Stimulated activated CD4-positive, alpha-beta T cell treated with anti-CD3 and anti-CD28 coated beads, TNF-alpha, amount 100 ng/mL, for 24 hours (primary cell): ENCODE results near the gene GRIP2.

ENCODE experiments used
- DNase-seq, 3 experiments: peaks; one replicate each; pipeline ENCODE4 v3.0.0-alpha.2; 2020; ENCODE audit warnings: low read depth in 3 of 3

Gene GRIP2

GRCh38 chr3:14506626-14507304 is 33.4 kb downstream of the GRIP2 start:
- DNase-seq: no peak

- no peak for DNase-seq
These were observed 34.2 kb downstream of the GRIP2 start for GRCh38 chr3:14505803-14506500.

GRCh38 chr3:14505001-14505802 is 34.9 kb downstream of the GRIP2 start:
- DNase-seq: no peak

GRCh38 chr3:14503706-14504065 is 36.5 kb downstream of the GRIP2 start:
- DNase-seq: no peak

GRCh38 chr3:14503033-14503705 is 37.0 kb downstream of the GRIP2 start:
- DNase-seq: no peak

- DNase-seq: no peak
These were observed 37.7 kb downstream of the GRIP2 start for GRCh38 chr3:14502472-14502871.

GRCh38 chr3:14497321-14497720 is 42.8 kb downstream of the GRIP2 start:
- no peak for DNase-seq

GRCh38 chr3:14496351-14496750 is 43.8 kb downstream of the GRIP2 start:
- DNase-seq: no peak

GRCh38 chr3:14494973-14495300 is 45.2 kb downstream of the GRIP2 start:
- DNase-seq: no peak

GRCh38 chr3:14494279-14494972 is 45.7 kb downstream of the GRIP2 start:
- no peak for DNase-seq

- no peak for DNase-seq
These were observed 46.9 kb downstream of the GRIP2 start for GRCh38 chr3:14492948-14493881.

GRCh38 chr3:14491396-14492190 is 48.5 kb downstream of the GRIP2 start:
- DNase-seq: no peak

- DNase-seq: no peak
These were observed 49.3 kb downstream of the GRIP2 start for GRCh38 chr3:14490831-14491230.

- DNase-seq: no peak
These were observed 49.9 kb downstream of the GRIP2 start for GRCh38 chr3:14490255-14490654.

- no peak for DNase-seq
These were observed 50.5 kb downstream of the GRIP2 start for GRCh38 chr3:14489641-14490040.

GRCh38 chr3:14488286-14489041 is 51.7 kb downstream of the GRIP2 start:
- no peak for DNase-seq

GRCh38 chr3:14487821-14488220 is 52.3 kb downstream of the GRIP2 start:
- DNase-seq: no peak

GRCh38 chr3:14487086-14487485 is 53.1 kb downstream of the GRIP2 start:
- no peak for DNase-seq

GRCh38 chr3:14486460-14486859 is 53.7 kb downstream of the GRIP2 start:
- no peak for DNase-seq
